GM12874 (cell line): ENCODE results near the gene RAD51B.

Experiments used
- CTCF ChIP-seq: IDR thresholded peaks from 2 replicates; pipeline ENCODE4 v1.5.1; 2011; ENCODE audit warnings: low read depth, mild to moderate bottlenecking, control low read depth, low read length, moderate library complexity; ENCODE audit not compliant: insufficient read depth

Gene RAD51B

GRCh38 chr14:68297039-68297438 lies 477.5 kb downstream of the RAD51B start:
- no peak for TF ChIP-seq CTCF

GRCh38 chr14:68297876-68298468 lies 478.4 kb downstream of the RAD51B start:
- no peak for TF ChIP-seq CTCF

- TF ChIP-seq CTCF: no peak
Observed at GRCh38 chr14:68300608-68301007, 481.0 kb downstream of the RAD51B start.

GRCh38 chr14:68301219-68301618 lies 481.6 kb downstream of the RAD51B start:
- no peak for TF ChIP-seq CTCF

GRCh38 chr14:68305738-68306137 lies 486.2 kb downstream of the RAD51B start:
- TF ChIP-seq CTCF: no peak

GRCh38 chr14:68306265-68306933 lies 486.8 kb downstream of the RAD51B start:
- TF ChIP-seq CTCF: no peak

GRCh38 chr14:68306934-68307789 lies 487.6 kb downstream of the RAD51B start:
- no peak for TF ChIP-seq CTCF
